CD4-positive, alpha-beta T cell (primary cell): Measurements from ENCODE around the gene NR1D2. TPM values are rescaled to one million over a fixed set of nuclear protein-coding genes. Genes with fewer than 3 reads are reported as not detected.
"Not testable (repeated sequence)": the region's sequence is repeated elsewhere in the genome, so short reads cannot be mapped to it uniquely, and the experiment has no call there.

ENCODE experiments used
- ATAC-seq: fragments of 200-7000 bp; cut with Tn5 transposase; one replicate; pipeline ENCODE4 v1.10.0; 2022; ENCODE audit warnings: mild to moderate bottlenecking; ENCODE audit not compliant: poor library complexity
- CTCF ChIA-PET: fragments of 350-600 bp; sonication (Branson Sonifier 250); formaldehyde crosslinking; loops from one replicate; lab custom pipeline; 2021; ENCODE audit warnings: antibody characterized with exemption, inconsistent platforms; lab: Charles Lee
- POLR2A ChIA-PET: fragments of 350-600 bp; sonication (Branson Sonifier 250); formaldehyde crosslinking; loops from one replicate; lab custom pipeline; 2021; ENCODE audit warnings: antibody characterized with exemption, inconsistent platforms; lab: Charles Lee
- DNase-seq, 14 experiments: peaks; one replicate each; pipeline ENCODE4 v3.0.0-alpha.2; 2013 to 2020; ENCODE audit warnings: mixed read lengths in 2 of 14
- H3K27ac ChIP-seq, 2 donors: one replicate each; pipeline versions ENCODE4 v1.5.1 to v1.7.0; 2013; ENCODE audit warnings: low read length in 2 of 2, low read depth in 1 of 2, mild to moderate bottlenecking in 1 of 2
- H3K27me3 ChIP-seq, 2 experiments: 1 replicate in 1 of 2; 2 replicates in 1 of 2; pipeline versions ENCODE4 v1.6.1 to v1.7.0; 2013; ENCODE audit warnings: low read length in 2 of 2, control low read depth in 1 of 2, mild to moderate bottlenecking in 1 of 2, moderate library complexity in 1 of 2; ENCODE audit not compliant: insufficient read depth in 2 of 2, control insufficient read depth in 1 of 2
- H3K36me3 ChIP-seq: one replicate; pipeline ENCODE4 v1.6.1; 2013; ENCODE audit warnings: low read length, control low read depth; ENCODE audit not compliant: insufficient read depth
- H3K4me1 ChIP-seq: one replicate; pipeline ENCODE4 v1.6.1; 2013; ENCODE audit warnings: low read length, control low read depth; ENCODE audit not compliant: insufficient read depth
- H3K4me3 ChIP-seq: one replicate; pipeline ENCODE4 v1.5.1; 2013; ENCODE audit warnings: mild to moderate bottlenecking, low read length, moderate library complexity
- H3K9me3 ChIP-seq, 2 experiments: 1 replicate in 1 of 2; 2 replicates in 1 of 2; pipeline versions ENCODE4 v1.6.1 to v1.7.0; 2013; ENCODE audit warnings: low read length in 2 of 2, mild to moderate bottlenecking in 2 of 2, control low read depth in 1 of 2, moderate library complexity in 1 of 2; ENCODE audit not compliant: control insufficient read depth in 1 of 2, insufficient read depth in 1 of 2
- H3K27ac Mint-ChIP-seq: one replicate; pipeline ENCODE4 v1.8.0; 2020; ENCODE audit warnings: mixed read lengths
- H3K27me3 Mint-ChIP-seq: one replicate; pipeline ENCODE4 v1.8.0; 2021; ENCODE audit warnings: mixed read lengths
- H3K36me3 Mint-ChIP-seq: one replicate; pipeline ENCODE4 v1.8.0; 2021; ENCODE audit warnings: low read depth, mixed read lengths
- H3K4me1 Mint-ChIP-seq: one replicate; pipeline ENCODE4 v1.8.0; 2021; ENCODE audit warnings: low read depth, mixed read lengths
- H3K4me3 Mint-ChIP-seq: one replicate; pipeline ENCODE4 v1.8.0; 2020; ENCODE audit warnings: mild to moderate bottlenecking, mixed read lengths
- H3K9me3 Mint-ChIP-seq: one replicate; pipeline ENCODE4 v1.8.0; 2020; ENCODE audit warnings: mixed read lengths
- intact Hi-C, 2 experiments: fragments of 100-400 bp; cut with DNase I in 1 of 2; cut with micrococcal nuclease in 1 of 2; formaldehyde crosslinking; loops; one replicate each; pipeline versions ENCODE4 v1.15.1 to v1.9.0; 2023 to 2025; cut with DNase I, micrococcal nuclease
- total RNA-seq, 174 experiments: library from RNA in 2 of 174; stranded (reverse) in 2 of 174; gene quantifications; one replicate each; pipeline ENCODE4 v1.2.3 and lab custom pipeline; 2021 to 2026
- TF ChIP-seq, protein P1 (sequence below): fragments of 200-600 bp; IDR thresholded peaks from one replicate; pipeline ENCODE4 v1.8.0; 2022; ENCODE audit warnings: antibody characterized with exemption, mild to moderate bottlenecking

Gene NR1D2
- total RNA-seq, 2 experiments from 2014 or later: 111 to 113 TPM

DNA sequence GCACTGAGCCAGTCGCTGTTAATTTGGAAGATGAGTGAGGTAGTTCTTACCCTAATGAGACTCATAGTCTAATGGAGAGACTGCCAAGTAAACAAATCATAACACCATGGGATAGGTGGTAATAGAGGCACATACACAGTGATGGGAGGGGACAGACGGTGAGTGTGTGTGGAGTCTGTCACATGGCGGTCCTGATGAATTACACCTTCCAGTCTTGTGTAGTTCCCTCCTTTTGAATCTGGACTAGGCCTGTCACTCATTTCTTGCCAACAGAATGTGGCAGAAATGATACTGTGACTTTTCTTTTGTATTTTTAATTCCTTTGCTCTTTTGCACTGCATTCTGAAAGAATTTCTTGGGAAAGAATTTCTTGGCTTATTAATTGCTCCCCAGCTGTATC, 78.1 kb downstream of the NR1D2 start:
- DNase-seq (no peak), ATAC-seq (no peak)
- intact Hi-C loops: no loop called here
- no peaks in the 10 kb centered on the region for H3K36me3 ChIP-seq
- H3K4me3 ChIP-seq: no peak overlapping the region
- no peaks in the 10 kb centered on the region for H3K27me3 Mint-ChIP-seq
- H3K4me1 Mint-ChIP-seq: no peaks in the 10 kb centered on the region
- H3K4me1 ChIP-seq: no peaks in the 10 kb centered on the region
- no peak overlapping the region for H3K4me3 Mint-ChIP-seq
- H3K27me3 ChIP-seq: no peaks in the 10 kb centered on the region
- TF ChIP-seq, protein P1, sequence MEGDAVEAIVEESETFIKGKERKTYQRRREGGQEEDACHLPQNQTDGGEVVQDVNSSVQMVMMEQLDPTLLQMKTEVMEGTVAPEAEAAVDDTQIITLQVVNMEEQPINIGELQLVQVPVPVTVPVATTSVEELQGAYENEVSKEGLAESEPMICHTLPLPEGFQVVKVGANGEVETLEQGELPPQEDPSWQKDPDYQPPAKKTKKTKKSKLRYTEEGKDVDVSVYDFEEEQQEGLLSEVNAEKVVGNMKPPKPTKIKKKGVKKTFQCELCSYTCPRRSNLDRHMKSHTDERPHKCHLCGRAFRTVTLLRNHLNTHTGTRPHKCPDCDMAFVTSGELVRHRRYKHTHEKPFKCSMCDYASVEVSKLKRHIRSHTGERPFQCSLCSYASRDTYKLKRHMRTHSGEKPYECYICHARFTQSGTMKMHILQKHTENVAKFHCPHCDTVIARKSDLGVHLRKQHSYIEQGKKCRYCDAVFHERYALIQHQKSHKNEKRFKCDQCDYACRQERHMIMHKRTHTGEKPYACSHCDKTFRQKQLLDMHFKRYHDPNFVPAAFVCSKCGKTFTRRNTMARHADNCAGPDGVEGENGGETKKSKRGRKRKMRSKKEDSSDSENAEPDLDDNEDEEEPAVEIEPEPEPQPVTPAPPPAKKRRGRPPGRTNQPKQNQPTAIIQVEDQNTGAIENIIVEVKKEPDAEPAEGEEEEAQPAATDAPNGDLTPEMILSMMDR: no peak
- no peaks in the 10 kb centered on the region for H3K9me3 Mint-ChIP-seq
- H3K27ac Mint-ChIP-seq: no peak overlapping the region
- peaks cover 0 to 14% of the 10 kb centered on the region in 2 experiments for H3K9me3 ChIP-seq
- ChIA-PET CTCF (no interaction called here), POLR2A (no interaction called here)
- no peaks in the 10 kb centered on the region for H3K36me3 Mint-ChIP-seq
- H3K27ac ChIP-seq: no peak overlapping the region

DNA sequence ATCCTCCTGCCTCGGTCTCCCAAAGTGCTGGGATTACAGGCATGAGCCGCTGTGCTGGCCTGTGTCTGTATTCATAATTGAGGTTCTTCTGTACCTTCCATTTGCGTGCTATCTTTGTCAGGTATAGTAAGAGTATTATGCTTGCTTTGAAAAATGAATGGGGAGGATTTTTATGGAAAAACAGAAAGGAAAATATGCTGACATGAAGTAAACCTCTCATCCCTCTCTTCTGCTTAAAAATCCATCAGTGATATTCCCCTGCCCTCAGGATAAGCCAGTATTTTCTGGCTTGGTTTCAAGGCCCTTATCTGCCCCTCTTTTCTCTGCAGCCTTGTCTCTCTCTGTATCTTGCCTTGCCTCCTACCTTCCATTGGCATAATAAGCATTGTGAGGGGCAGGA, 80.7 kb downstream of the NR1D2 start:
- ATAC-seq (no peak), DNase-seq (no peak)
- Histone ChIP-seq H3K9me3 (no peaks in the 10 kb centered on the region), H3K27ac (no peak overlapping the region), H3K36me3 (no peaks in the 10 kb centered on the region), H3K27me3 (no peaks in the 10 kb centered on the region), H3K4me1 (no peaks in the 10 kb centered on the region), H3K4me3 (no peak overlapping the region)
- no peaks in the 10 kb centered on the region for H3K4me1 Mint-ChIP-seq
- CTCF ChIA-PET: no interaction called here
- H3K36me3 Mint-ChIP-seq: no peaks in the 10 kb centered on the region
- intact Hi-C loops: no loop called here
- no peak overlapping the region for H3K27ac Mint-ChIP-seq
- H3K9me3 Mint-ChIP-seq: no peaks in the 10 kb centered on the region
- H3K4me3 Mint-ChIP-seq: no peak overlapping the region
- no peaks in the 10 kb centered on the region for H3K27me3 Mint-ChIP-seq
- TF ChIP-seq, protein P1: no peak
- POLR2A ChIA-PET: no interaction called here

GRCh38 chr3:24026665-24027064, 81.6 kb downstream of the NR1D2 start:
- H3K4me3 ChIP-seq, H3K27ac ChIP-seq, H3K4me3 Mint-ChIP-seq, CTCF ChIA-PET, H3K4me1 Mint-ChIP-seq, H3K9me3 Mint-ChIP-seq, H3K27me3 ChIP-seq, POLR2A ChIA-PET, H3K9me3 ChIP-seq, ATAC-seq, H3K4me1 ChIP-seq, DNase-seq, H3K36me3 Mint-ChIP-seq, H3K27me3 Mint-ChIP-seq, H3K36me3 ChIP-seq, intact Hi-C loops, H3K27ac Mint-ChIP-seq: not testable (repeated sequence)

DNA sequence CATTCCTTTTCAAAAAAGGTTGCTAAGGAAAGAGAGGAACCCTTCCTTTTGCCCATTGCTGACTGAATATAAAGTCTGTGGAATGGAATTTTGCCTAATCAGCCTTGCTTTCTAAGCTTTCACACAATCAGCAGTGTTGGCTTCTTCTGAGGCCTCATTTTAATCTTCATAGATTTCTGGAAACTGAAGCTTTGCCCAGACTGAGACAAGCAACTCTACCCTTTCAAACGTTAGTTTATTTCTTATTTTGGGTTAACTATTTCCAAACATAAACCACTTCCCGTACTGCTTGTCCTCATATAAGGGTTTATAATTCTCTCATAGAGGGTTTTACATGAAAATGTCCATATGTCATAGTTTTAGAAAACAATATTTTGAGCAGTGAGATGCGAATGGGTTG, 82.9 kb downstream of the NR1D2 start:
- Mint-ChIP-seq H3K27me3 (no peaks in the 10 kb centered on the region), H3K4me1 (no peaks in the 10 kb centered on the region), H3K36me3 (no peaks in the 10 kb centered on the region), H3K4me3 (no peak overlapping the region), H3K27ac (no peak overlapping the region), H3K9me3 (peaks cover 1% of the 10 kb centered on the region)
- ATAC-seq (no peak), DNase-seq (no peak)
- Histone ChIP-seq H3K4me3 (no peak overlapping the region), H3K9me3 (no peaks in the 10 kb centered on the region), H3K36me3 (no peaks in the 10 kb centered on the region), H3K27me3 (no peaks in the 10 kb centered on the region), H3K4me1 (no peaks in the 10 kb centered on the region), H3K27ac (no peak overlapping the region)
- intact Hi-C loops: no loop called here
- TF ChIP-seq, protein P1: no peak
- CTCF ChIA-PET: no interaction called here
- POLR2A ChIA-PET: no interaction called here

Other genes with a start within 250 kb of the NR1D2 start
- 10 to 100 TPM; 49.8 to 52.2 TPM for gene UBE2E1, start 139.3 kb upstream of the NR1D2 start, total RNA-seq
- gene NKIRAS1, start 28.3 kb upstream of the NR1D2 start, total RNA-seq: 1 to 10 TPM; 3.2 to 3.8 TPM
- gene RPL15, start 28.2 kb upstream of the NR1D2 start, total RNA-seq: 1,000 to 10,000 TPM; 2,331 to 2,343 TPM